Measurements from ENCODE around the gene UNC79. TPM values are rescaled to one million over a fixed set of nuclear protein-coding genes. Genes with fewer than 3 reads are reported as not detected.

The UNC79 gene
- total RNA-seq, 1 donor = under 0.01 TPM

DNA sequence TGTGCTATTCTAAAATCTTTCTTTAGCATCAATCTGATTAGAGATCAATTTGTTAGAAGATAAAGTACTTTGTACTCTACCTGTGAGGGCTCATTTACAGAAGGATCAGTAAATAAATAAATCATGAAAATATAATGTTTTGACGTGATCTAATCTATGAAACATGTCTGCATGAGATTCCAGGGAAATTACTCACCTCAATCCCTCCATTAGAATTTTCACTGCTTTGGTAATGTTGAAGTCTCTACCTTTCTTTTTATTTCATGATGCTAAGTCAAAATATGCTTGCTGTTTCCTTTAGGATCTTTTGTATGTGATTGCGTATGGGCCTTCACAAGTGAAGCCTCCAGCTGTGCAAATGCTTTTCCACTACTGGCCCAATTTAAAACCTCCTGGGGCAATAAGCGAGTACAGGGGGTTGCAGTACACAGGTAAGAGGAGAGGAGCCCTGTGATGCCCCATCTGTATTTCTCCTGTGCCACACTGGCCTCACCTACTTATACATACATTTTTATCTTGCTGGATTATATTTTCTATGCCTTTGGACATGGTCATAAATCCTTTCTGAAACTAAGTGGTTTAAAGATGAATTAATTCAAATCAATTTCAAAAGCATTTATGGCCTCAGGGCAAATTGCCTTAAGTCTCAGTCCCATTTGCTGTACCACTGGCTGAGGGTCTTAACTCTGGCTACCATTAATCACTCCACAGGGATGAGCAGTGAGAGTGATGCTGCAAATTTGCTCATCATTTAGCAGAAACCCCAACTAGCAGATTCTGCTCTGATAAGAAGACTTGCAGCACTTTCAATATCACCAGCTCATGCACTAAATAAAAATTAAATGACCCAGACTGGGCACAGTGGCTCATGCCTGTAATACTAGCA, 66.4 kb downstream of the UNC79 start:
- no peaks in the 10 kb centered on the region for H3K36me3 ChIP-seq (ENCODE audit: insufficient read depth, low read length)
- H2AFZ ChIP-seq (ENCODE audit: low read length) = no peak overlapping the region
- H3K4me3 ChIP-seq (ENCODE audit: insufficient read depth, low read length) = no peak overlapping the region
- H3K4me1 ChIP-seq (ENCODE audit: insufficient read depth, low read length) = no peaks in the 10 kb centered on the region
- TF ChIP-seq CTCF (IDR thresholded peaks at IDR 0.05; ENCODE audit: extremely low read depth, low read depth, low read length) = no peak
- H3K9me3 ChIP-seq (ENCODE audit: low read depth, low read length) = no peaks in the 10 kb centered on the region
- no peaks in the 10 kb centered on the region for H3K27me3 ChIP-seq (ENCODE audit: insufficient read depth, low read length)
- no peaks in the 10 kb centered on the region for H4K20me1 ChIP-seq (ENCODE audit: insufficient read depth, low read length)
- no peaks in the 10 kb centered on the region for H3K79me2 ChIP-seq (ENCODE audit: insufficient read depth, low read length)
- DNase-seq (ENCODE audit: insufficient read length, low spot score, missing footprints) = peak; percentile 1
- H3K27ac ChIP-seq (ENCODE audit: low read depth, low read length) = no peak overlapping the region
- H3K4me2 ChIP-seq (ENCODE audit: insufficient read depth, low read length) = no peak overlapping the region

DNA sequence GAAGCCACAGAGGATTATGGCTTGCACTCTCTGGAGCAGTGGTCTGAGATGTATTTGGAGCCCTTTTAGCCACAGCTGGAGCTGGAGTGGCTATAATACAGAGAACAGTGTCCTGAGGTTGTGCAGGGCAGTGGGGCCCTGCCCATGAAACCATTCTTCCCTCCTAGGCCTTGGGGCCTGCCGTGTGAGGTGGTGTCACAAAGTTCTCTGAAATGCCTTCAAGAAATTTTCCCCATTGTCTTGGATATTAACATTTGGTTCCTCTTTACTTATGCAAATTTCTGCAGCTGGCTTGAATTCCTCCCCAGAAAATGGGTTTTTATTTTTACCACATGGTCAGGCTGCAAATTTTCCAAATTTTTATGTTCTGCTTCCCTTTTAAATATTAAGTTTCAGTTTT, 79.3 kb downstream of the UNC79 start:
- H3K4me2 ChIP-seq (ENCODE audit: insufficient read depth, low read length) = no peak overlapping the region
- H3K27me3 ChIP-seq (ENCODE audit: insufficient read depth, low read length) = no peaks in the 10 kb centered on the region
- TF ChIP-seq CTCF (IDR thresholded peaks at IDR 0.05; ENCODE audit: extremely low read depth, low read depth, low read length) = no peak
- no peak overlapping the region for H3K4me3 ChIP-seq (ENCODE audit: insufficient read depth, low read length)
- H3K36me3 ChIP-seq (ENCODE audit: insufficient read depth, low read length) = no peaks in the 10 kb centered on the region
- no peaks in the 10 kb centered on the region for H3K4me1 ChIP-seq (ENCODE audit: insufficient read depth, low read length)
- no peaks in the 10 kb centered on the region for H3K9me3 ChIP-seq (ENCODE audit: low read depth, low read length)
- no peak overlapping the region for H3K27ac ChIP-seq (ENCODE audit: low read depth, low read length)
- no peaks in the 10 kb centered on the region for H3K79me2 ChIP-seq (ENCODE audit: insufficient read depth, low read length)
- H4K20me1 ChIP-seq (ENCODE audit: insufficient read depth, low read length) = no peaks in the 10 kb centered on the region
- DNase-seq (ENCODE audit: insufficient read length, low spot score, missing footprints) = no peak
- no peak overlapping the region for H2AFZ ChIP-seq (ENCODE audit: low read length)

- Histone ChIP-seq H3K27me3 (ENCODE audit: insufficient read depth, low read length) (no peaks in the 10 kb centered on the region), H3K79me2 (ENCODE audit: insufficient read depth, low read length) (no peaks in the 10 kb centered on the region), H4K20me1 (ENCODE audit: insufficient read depth, low read length) (no peaks in the 10 kb centered on the region), H3K9me3 (ENCODE audit: low read depth, low read length) (no peaks in the 10 kb centered on the region), H3K4me2 (ENCODE audit: insufficient read depth, low read length) (no peak overlapping the region), H3K4me1 (ENCODE audit: insufficient read depth, low read length) (no peaks in the 10 kb centered on the region), H3K36me3 (ENCODE audit: insufficient read depth, low read length) (no peaks in the 10 kb centered on the region), H3K4me3 (ENCODE audit: insufficient read depth, low read length) (no peak overlapping the region), H2AFZ (ENCODE audit: low read length) (no peak overlapping the region), H3K27ac (ENCODE audit: low read depth, low read length) (no peak overlapping the region)
- no peak for TF ChIP-seq CTCF (IDR thresholded peaks at IDR 0.05; ENCODE audit: extremely low read depth, low read depth, low read length)
- no peak for DNase-seq (ENCODE audit: insufficient read length, low spot score, missing footprints)
These were observed 80.3 kb downstream of the UNC79 start for GRCh38 chr14:93511001-93511400.

- no peaks in the 10 kb centered on the region for H3K9me3 ChIP-seq (ENCODE audit: low read depth, low read length)
- no peak overlapping the region for H3K27ac ChIP-seq (ENCODE audit: low read depth, low read length)
- H3K4me1 ChIP-seq (ENCODE audit: insufficient read depth, low read length) = no peaks in the 10 kb centered on the region
- no peaks in the 10 kb centered on the region for H3K27me3 ChIP-seq (ENCODE audit: insufficient read depth, low read length)
- H3K4me2 ChIP-seq (ENCODE audit: insufficient read depth, low read length) = no peak overlapping the region
- H3K36me3 ChIP-seq (ENCODE audit: insufficient read depth, low read length) = no peaks in the 10 kb centered on the region
- no peak for DNase-seq (ENCODE audit: insufficient read length, low spot score, missing footprints)
- H3K79me2 ChIP-seq (ENCODE audit: insufficient read depth, low read length) = no peaks in the 10 kb centered on the region
- no peak overlapping the region for H2AFZ ChIP-seq (ENCODE audit: low read length)
- H3K4me3 ChIP-seq (ENCODE audit: insufficient read depth, low read length) = no peak overlapping the region
- TF ChIP-seq CTCF (IDR thresholded peaks at IDR 0.05; ENCODE audit: extremely low read depth, low read depth, low read length) = no peak
- no peaks in the 10 kb centered on the region for H4K20me1 ChIP-seq (ENCODE audit: insufficient read depth, low read length)
These were observed 89.4 kb downstream of the UNC79 start for GRCh38 chr14:93520053-93520607.

Data from osteoblast (primary cell).